ENCODE results near the gene TWNK.

TWNK gene

DNA sequence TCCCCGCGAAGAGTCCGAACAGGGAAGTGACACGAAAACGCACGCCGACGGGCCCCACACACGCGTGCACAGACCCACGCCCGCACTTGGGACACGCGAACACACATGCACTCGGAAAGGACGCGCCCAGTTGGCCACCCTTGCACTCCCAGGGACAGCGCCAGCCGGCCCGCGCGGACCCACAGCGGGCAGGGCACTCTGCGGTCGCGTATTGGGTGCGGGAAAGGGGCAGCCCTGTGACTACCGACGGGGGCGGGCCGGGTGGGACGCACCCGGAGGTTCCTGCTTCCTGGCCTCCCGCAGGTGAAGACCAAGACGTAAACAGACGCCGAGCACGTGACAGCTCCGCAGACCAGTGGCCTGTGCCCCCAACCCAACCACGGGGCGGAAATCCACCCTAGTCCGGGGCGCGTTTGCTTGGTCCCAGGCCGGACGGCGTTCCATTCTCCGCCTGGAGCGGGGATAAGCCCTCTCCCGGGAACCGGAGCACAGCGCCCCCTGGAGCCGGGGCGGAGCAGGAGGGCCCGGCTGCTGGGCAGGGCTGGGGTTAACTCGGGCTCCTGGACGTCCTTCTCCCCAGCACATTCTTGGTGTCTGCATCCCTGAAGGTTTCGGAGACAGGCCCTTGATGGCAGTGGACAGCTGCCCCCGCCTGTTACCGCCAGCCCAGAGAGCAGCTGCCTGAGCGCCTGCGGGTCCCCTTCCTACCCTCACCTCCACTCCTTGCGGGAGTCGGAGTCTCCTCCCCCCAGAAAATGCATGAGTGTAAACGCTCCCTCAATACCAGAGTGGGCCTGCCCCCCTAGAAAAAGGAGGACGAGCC, 10.2 kb downstream of the TWNK start:
- DNase-seq = peak; percentile 69

GRCh38 chr10:100998183-100998990, 11.0 kb downstream of the TWNK start:
- peak; percentile 66 to 72 for DNase-seq

GRCh38 chr10:100998991-100999741, 11.8 kb downstream of the TWNK start:
- DNase-seq = peak; percentile 76 to 78

DNA sequence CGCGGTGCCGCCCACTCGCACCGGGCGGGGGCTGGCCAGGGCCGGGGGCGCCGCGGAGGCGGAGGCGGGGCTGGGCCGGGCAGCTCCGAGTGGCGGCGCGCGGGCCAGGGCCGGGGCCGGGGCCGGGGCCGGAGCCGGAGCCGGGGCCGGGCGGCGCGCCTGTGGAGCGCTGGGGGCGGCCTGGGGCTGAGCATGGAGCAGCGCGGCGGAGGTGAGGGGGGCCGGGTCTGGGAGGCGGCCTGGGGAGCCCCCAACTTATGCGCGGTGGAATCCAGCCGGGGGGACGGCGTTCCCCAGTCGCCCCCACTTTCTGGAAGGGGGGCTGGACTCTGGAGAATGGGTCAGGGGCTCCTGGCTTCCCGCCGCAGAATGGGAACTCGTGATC, 12.4 kb downstream of the TWNK start, which contains the start of gene LZTS2:
Gene LZTS2, plus strand, starts transcription at position 67 of the 385 bp plus-strand sequence. CDS start 2,731 bp downstream, outside the sequence.
- DNase-seq = no peak

DNA sequence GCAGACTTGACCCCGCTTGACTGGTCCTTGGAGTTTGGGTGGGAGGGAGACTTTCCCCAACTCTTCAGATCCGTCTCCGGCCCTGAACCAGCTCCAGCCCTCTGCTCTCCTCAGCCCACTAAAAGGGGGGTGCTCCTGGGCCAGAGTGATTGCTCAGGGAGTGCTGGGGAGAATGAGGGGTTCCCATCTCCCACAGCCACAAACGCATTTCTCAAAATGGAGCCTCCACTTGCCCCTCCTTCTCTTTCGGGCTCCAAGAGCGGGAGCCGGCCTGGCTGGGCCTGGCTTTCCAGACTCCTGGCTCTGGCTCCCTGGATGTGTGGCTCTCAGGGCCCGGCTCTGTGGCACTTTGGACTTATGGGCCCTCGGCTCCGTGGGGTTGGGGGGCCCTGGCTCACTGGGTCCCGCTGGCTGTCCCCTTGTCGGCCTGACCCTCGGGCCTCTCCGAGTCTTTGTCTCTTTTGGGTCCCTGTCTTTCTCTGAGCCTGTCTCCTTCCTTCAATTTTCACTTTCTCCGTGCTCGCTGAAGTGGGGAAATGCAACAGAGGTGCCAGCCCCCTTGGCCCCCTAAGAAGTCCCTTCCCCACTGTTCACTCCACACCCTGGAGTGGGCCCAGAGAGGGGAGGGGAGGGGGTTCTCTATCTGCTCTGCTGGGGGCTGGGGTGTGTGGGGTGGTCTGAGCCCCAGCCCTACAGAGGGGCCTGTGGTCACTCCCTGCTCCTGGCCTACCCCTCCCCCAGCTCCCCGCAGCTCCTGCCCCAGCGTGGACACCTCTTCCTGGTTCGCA, 13.0 kb downstream of the TWNK start:
- DNase-seq = no peak

- DNase-seq = no peak
Measured at GRCh38 chr10:101000915-101001658, 13.7 kb downstream of the TWNK start.

DNA sequence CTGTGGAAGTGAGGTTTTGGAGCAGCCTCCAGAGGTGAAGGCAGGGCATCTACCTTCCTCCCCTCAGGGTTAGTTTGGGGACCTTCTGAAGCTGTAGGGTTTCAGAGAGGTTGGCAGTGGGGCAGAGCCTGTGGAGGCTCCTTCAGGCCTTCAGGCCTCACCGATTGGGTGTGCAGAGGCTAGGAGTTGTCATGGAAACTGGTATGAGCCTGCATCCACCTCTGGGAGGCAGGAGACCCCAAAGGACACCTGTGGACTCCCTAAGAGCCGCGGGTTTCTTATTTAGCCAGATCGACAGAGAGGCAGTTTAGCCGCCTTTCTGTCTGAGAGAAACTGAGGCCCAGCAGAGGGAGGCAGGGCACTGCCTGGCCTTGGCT, 14.3 kb downstream of the TWNK start:
- no peak for DNase-seq

DNA sequence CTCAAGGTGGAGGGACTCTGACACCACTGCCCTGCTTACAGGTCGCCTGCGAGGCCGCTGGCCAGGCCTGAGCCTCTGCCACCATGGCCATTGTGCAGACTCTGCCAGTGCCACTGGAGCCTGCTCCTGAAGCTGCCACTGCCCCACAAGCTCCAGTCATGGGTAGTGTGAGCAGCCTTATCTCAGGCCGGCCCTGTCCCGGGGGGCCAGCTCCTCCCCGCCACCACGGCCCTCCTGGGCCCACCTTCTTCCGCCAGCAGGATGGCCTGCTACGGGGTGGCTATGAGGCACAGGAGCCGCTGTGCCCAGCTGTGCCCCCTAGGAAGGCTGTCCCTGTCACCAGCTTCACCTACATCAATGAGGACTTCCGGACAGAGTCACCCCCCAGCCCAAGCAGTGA, 15.1 kb downstream of the TWNK start:
- no peak for DNase-seq

GRCh38 chr10:101003639-101004206, 16.4 kb downstream of the TWNK start:
- DNase-seq = no peak

DNA sequence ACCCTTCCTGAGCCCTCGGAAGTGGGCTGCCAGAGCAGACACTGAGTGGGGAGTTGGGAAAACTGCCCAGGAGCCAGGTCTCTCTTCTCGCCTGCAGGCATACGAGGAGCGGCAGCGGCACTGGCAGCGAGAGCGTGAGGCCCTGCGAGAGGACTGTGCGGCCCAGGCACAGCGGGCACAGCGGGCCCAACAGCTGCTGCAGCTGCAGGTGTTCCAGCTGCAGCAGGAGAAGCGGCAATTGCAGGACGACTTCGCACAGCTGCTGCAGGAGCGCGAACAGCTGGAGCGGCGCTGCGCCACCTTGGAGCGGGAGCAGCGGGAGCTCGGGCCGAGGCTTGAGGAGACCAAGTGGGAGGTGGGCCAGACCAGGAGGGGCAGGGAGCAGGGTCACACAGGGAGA, 18.0 kb downstream of the TWNK start:
- no peak for DNase-seq

DNA sequence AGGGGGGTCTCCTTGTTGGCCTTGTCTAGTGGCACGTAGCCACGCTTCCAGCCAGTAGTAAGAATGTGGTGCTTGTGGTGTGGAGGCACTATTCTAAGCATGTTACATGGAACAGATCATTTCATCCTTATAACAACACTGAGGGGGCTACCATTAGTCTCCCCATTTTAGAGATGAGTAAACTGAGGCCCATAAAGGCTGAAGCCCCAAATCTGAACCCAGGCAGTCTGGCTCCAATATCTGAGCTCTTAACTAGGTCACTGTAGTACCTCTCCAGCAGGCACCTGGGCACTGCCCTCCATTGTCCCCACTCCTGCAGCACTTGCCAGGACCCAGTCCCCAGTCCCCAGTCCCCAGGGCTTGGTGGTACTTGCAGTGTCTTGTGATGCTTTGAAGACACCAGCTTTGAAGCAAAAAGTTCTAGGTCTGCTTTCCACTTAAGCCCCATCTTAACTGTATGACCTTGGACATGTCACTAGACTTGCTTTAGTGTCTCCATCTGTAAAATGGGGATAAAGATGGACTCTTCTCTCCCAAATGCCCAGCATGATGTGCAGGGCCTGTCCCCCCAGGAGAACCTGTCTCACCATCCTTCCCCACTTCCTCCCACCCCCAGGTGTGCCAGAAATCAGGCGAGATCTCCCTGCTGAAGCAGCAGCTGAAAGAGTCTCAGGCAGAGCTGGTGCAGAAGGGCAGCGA, 18.7 kb downstream of the TWNK start:
- DNase-seq = no peak

GRCh38 chr10:101006593-101007098, 19.3 kb downstream of the TWNK start:
- no peak for DNase-seq

DNA sequence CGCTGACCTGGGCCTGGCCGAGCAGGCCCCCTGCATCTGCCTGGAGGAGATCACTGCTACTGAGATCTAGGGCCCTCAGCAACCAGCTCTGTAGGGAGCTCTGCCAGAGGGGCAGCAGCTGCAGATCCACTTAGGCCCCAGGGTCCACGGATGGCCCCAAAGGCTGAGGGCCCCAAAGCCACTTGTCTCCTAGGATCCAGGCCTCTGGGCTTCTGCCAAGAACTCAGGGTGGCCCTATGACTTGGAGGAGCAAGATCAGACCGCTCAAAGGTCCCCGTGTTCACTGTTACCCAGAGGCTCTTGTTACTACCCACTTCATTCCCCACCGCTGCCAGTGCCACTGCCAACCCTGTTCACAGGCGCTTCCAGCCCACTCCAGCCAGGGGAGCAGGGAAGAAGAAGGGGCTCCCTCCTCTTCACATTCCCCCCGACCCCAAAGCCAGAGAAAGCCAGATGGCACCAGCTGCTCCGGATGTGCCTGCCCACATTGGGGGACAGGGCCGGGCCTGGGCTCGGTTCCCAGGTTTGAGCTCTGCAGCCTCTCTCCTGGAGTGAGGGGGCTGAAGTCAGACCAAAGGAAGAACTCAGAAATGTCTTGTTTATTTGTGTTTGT, 19.9 kb downstream of the TWNK start:
- no peak for DNase-seq

DNA sequence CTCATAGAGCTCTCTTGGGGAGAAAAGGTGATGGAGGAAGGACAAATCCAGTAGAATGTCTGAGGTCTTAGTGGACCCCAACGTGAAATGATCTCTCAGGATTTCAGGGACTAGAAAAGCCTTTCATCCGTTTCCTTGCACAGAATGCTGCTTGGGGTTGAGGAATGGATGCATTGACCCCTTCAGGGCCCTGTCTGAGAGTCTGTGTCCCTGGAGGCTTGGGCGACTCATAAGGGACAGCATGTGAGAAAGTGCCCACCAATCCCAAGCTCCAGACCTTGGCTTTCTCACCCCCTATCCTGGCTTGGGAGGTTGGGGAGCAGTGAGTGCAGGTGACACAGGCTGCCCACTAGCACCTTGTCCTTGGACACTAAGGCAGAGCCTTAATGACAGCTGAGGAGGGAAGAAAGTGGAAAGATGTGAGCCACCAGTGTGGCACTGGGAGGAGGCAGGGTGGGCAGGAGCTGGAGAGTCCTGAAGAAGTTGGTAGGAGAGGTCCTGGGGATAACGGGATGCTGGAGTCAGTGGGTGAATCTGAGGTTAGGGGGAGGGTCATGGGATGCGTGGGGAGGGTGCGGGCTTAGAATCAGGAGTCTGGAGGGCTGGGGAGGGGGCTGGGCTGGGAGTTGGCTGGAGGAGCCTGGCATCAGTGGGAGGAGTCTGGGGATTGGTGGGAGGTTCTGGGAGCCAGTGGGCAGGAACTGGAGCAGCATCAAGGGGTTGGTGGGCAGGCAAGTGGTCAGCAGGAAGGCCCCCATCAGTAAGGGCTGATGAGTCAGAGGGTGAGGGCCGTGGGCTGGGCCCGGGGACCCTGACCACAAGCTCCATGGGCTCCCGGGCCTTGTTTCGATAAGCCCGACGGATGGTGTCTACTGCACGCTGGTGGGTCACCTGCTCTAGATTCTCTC, 20.8 kb downstream of the TWNK start:
- no peak for DNase-seq

DNA sequence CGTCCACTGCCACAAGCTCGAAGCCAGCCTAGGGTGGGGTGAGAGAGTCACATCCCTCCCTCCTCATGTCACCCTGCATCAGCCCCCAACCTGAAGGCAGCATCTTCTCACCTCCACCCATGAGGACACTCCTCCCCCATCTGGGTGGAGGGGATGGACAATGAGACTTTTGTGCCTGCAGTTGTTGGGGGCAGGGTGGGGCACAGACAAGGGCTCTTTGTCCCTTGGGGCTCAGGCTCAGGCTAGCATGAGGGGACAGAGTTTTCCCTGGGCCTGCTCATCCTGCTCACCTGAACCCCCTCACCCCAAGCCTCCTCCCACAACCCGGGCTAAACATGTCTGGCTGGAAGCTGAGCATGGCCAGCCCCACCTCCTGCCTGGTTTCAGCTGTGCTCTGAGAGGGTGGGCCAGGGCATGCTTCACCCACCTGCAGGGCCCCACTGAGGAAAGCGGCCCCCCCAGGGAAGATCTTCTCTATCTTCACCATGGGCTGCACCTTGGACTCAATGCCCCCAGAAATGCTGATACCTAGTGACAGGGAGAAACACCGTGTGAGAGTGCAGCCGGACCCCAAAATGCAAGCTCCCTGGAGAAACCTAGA, 21.6 kb downstream of the TWNK start:
- DNase-seq = no peak

DNA sequence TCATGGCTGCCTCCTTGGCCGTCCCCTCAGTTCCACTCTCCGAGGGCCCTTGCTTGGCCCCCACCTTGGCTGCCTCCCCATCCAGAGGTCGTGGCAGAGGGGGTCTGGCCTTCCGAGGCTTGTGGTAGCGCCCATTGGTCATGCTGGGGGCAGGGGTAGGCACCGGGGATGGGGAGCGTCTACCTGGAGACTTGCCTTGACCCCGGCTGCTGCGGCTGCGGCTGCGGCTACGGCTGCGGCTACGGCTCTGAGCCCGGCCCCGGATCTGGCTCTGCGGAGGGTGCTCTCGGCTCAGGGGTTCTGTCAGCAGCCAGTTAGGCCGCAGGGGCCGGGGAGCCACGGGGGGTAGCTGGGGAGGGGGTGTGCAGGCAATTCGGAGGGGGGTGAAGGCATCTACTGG, 23.0 kb downstream of the TWNK start:
- no peak for DNase-seq

- no peak for DNase-seq
Measured at GRCh38 chr10:101011517-101012423, 24.4 kb downstream of the TWNK start.
